Neutrophil (primary cell): Measurements from ENCODE around the gene PLEKHA6.

Experiments used
- H3K27ac ChIP-seq: fragments of 200-600 bp; sonication (generic); 2 replicates; pipeline ENCODE4 v1.5.1; 2016; ENCODE audit warnings: mild to moderate bottlenecking, moderate library complexity
- H3K27me3 ChIP-seq: fragments of 200-600 bp; sonication (generic); 2 replicates; pipeline ENCODE4 v1.6.0; 2016; ENCODE audit warnings: mild to moderate bottlenecking
- H3K36me3 ChIP-seq: fragments of 200-600 bp; sonication (generic); 2 replicates; pipeline ENCODE4 v1.5.1; 2017
- H3K4me1 ChIP-seq, 2 experiments: fragments of 200-600 bp in 1 of 2; sonication (generic) in 1 of 2; 1 replicate in 1 of 2; 2 replicates in 1 of 2; pipeline versions ENCODE4 v1.5.1 to v1.6.1; 2013 to 2016; ENCODE audit warnings: low read depth in 1 of 2, low read length in 1 of 2, mild to moderate bottlenecking in 1 of 2, moderate library complexity in 1 of 2; ENCODE audit not compliant: control insufficient read depth in 1 of 2, insufficient read depth in 1 of 2
- H3K4me3 ChIP-seq, 2 experiments: fragments of 200-600 bp in 1 of 2; sonication (generic) in 1 of 2; 1 replicate in 1 of 2; 2 replicates in 1 of 2; pipeline ENCODE4 v1.5.1; 2013 to 2016; ENCODE audit warnings: low read depth in 1 of 2, low read length in 1 of 2, mild to moderate bottlenecking in 1 of 2, moderate library complexity in 1 of 2
- H3K9me3 ChIP-seq: fragments of 200-600 bp; sonication (generic); 2 replicates; pipeline ENCODE4 v1.5.1; 2016
- TF ChIP-seq, protein P1 (sequence below): fragments of 200-600 bp; sonication (generic); IDR thresholded peaks from 2 replicates; pipeline ENCODE4 v1.5.1; 2016; ENCODE audit warnings: antibody characterized with exemption

The PLEKHA6 gene

DNA sequence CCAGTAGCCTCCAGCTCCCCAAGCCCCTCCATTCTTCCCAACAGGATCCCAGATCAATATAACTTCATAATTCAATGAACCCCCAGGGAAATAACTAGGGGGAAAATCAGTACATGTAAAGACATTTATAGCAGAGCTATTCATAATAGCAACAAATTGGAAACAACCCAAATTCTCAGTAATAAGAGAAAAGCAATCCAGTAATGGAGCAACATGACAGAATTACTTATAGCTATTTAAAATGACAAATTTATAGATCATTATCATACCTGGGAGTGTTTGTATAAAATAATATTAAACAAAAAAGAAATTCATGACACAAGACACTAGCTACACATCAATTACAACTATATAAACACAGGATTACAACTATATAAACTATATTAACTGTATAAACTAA lies 20.2 kb downstream of the PLEKHA6 start:
- TF ChIP-seq, protein P1, sequence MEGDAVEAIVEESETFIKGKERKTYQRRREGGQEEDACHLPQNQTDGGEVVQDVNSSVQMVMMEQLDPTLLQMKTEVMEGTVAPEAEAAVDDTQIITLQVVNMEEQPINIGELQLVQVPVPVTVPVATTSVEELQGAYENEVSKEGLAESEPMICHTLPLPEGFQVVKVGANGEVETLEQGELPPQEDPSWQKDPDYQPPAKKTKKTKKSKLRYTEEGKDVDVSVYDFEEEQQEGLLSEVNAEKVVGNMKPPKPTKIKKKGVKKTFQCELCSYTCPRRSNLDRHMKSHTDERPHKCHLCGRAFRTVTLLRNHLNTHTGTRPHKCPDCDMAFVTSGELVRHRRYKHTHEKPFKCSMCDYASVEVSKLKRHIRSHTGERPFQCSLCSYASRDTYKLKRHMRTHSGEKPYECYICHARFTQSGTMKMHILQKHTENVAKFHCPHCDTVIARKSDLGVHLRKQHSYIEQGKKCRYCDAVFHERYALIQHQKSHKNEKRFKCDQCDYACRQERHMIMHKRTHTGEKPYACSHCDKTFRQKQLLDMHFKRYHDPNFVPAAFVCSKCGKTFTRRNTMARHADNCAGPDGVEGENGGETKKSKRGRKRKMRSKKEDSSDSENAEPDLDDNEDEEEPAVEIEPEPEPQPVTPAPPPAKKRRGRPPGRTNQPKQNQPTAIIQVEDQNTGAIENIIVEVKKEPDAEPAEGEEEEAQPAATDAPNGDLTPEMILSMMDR, result no peak

DNA sequence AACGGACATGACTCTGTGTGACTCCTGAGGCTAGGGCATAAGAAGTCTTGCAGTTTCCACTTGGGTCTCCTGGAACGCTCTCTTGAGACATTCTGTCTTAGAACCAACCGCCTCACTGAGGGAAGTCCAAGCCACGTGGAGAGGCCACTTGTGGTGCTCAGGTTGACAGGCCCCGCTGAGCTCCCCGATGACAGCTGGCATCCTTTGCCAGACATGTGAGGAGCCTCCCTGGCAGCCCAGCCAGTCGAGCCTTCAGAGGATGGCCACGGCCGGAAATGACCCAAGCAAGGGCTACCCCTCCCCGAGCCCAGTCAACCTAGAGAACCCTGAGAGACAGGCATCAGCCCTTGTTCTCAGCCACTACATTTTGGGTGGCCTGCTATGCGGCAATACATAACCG lies 20.7 kb downstream of the PLEKHA6 start:
- TF ChIP-seq, protein P1, result no peak
- H3K36me3 ChIP-seq, result no peaks in the 10 kb centered on the region
- H3K4me3 ChIP-seq, result no peak overlapping the region
- H3K9me3 ChIP-seq, result no peaks in the 10 kb centered on the region
- no peak overlapping the region for H3K27ac ChIP-seq
- no peaks in the 10 kb centered on the region for H3K4me1 ChIP-seq
- no peaks in the 10 kb centered on the region for H3K27me3 ChIP-seq

More for the DNA sequence above, 20.2 kb downstream of the PLEKHA6 start:
- H3K4me1 ChIP-seq, result no peaks in the 10 kb centered on the region
- no peaks in the 10 kb centered on the region for H3K9me3 ChIP-seq
- H3K4me3 ChIP-seq, result no peak overlapping the region
- no peaks in the 10 kb centered on the region for H3K36me3 ChIP-seq
- H3K27ac ChIP-seq, result no peak overlapping the region
- H3K27me3 ChIP-seq, result no peaks in the 10 kb centered on the region

DNA sequence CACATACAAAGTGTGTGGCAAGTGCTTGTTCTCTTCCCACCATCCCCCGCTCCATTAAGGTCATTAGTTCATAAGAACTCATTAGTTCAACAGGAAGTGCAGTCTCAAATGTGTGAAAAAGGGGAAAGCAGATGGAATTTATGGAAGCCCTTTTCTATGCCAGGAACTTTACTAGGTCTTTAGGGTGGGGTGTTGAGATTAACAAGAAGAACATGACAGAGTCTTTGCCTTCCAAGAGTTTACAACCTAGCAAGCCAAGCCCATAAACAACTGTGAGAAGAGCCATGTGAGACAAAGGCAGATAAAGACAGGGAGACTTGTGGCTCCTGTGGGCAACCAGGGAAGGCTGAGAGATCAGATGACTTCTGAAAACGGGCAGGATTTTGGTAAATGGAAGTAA lies 21.4 kb downstream of the PLEKHA6 start:
- TF ChIP-seq, protein P1, result no peak
- H3K27me3 ChIP-seq, result no peaks in the 10 kb centered on the region
- no peaks in the 10 kb centered on the region for H3K36me3 ChIP-seq

DNA sequence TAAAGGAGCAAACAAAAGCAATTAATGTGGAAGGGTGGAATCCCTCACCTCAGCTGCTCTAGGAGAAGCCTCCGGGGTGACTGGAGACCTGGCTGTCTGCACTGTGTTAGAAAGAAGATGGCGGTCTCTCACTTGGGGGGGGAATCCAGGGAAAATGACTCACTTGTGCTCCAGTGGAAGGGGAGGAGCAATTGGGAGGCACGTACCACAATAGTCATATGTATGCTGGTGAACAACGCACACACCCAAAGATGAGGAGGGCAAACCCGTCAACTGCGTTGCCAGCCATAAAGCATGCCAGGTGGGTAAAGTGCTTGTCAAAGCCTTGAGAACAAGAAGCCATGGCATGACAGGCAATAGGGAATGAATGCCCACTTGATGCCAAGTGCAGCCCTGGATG lies 22.1 kb downstream of the PLEKHA6 start:
- Histone ChIP-seq H3K27ac (no peak overlapping the region), H3K27me3 (no peaks in the 10 kb centered on the region), H3K4me1 (no peaks in the 10 kb centered on the region), H3K36me3 (no peaks in the 10 kb centered on the region), H3K4me3 (no peak overlapping the region), H3K9me3 (no peaks in the 10 kb centered on the region)
- TF ChIP-seq, protein P1, result no peak

More for the DNA sequence above, 21.4 kb downstream of the PLEKHA6 start:
- H3K4me1 ChIP-seq, result no peaks in the 10 kb centered on the region
- H3K27ac ChIP-seq, result no peak overlapping the region
- no peaks in the 10 kb centered on the region for H3K9me3 ChIP-seq
- H3K4me3 ChIP-seq, result no peak overlapping the region

DNA sequence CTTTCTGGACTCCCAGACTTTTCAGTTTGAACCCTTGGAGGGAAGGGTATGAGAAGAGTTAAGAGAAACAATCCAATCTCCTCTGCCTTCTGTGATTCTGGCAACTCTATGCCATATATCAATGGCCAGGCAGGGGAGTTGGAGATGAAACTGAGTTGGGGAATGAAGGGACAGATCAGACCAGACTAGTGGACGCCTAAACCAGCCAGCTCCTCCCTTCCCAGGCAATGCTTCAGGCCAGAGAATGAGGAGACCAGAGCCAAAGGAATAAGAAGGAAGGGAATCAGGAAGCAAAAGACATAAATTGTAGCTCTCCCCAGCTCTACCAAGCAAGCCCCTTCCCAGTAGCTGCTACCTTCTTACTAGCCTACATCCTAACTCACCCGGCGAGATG lies 22.7 kb downstream of the PLEKHA6 start:
- TF ChIP-seq, protein P1, result no peak
- Histone ChIP-seq H3K36me3 (no peaks in the 10 kb centered on the region), H3K4me3 (no peak overlapping the region), H3K27me3 (no peaks in the 10 kb centered on the region), H3K4me1 (no peaks in the 10 kb centered on the region), H3K9me3 (no peaks in the 10 kb centered on the region), H3K27ac (no peak overlapping the region)

DNA sequence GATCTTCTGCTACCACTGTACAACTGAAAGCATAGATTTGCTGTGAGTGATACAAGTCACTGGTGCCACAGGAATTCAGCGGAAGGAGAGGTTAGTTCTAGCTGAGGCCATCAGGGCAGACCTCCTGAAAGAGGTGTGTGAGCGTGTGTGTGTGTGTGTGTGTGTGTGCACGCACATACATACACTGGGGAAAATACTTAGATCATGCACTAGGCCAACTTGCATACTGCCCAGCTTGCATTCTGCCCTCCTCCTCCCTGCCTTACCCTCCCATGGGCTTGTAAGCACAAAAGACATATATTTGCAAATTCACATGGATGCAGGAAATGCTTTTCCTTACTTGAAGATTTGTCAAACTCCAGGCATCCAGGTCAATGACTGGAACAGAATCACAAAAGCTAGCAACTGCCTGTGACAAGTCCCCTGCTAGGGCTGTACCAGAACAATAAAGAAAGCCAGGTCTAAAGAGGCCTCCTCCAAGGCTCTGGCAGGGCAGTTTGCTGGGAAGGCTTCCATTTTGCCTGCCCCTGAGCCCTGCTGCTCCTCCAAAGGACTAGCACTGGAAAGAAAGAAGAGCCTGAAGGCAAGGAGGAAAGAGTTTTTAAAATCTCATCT lies 23.2 kb downstream of the PLEKHA6 start:
- Histone ChIP-seq H3K4me3 (no peak overlapping the region), H3K9me3 (no peaks in the 10 kb centered on the region), H3K27me3 (no peaks in the 10 kb centered on the region), H3K36me3 (no peaks in the 10 kb centered on the region), H3K4me1 (no peaks in the 10 kb centered on the region), H3K27ac (no peak overlapping the region)
- TF ChIP-seq, protein P1, result no peak
